Forelimb muscle (tissue), 1 donor: ENCODE measurements around the gene NUAK2. TPM values are rescaled to one million over a fixed set of nuclear protein-coding genes. Genes with fewer than 3 reads are reported as not detected.
"Not testable (repeated sequence)": the region's sequence is repeated elsewhere in the genome, so short reads cannot be mapped to it uniquely, and the experiment has no call there.

Experiments used
- DNase-seq: peaks from one replicate; pipeline ENCODE4 v3.0.0-alpha.2; 2013; ENCODE audit warnings: low read depth
- polyA plus RNA-seq: library from polyadenylated mRNA; unstranded; fragments of 120-200 nt; gene quantifications from one replicate; pipeline ENCODE4 v1.2.1, GENCODE V29; 2013; ENCODE audit not compliant: insufficient read length

NUAK2 gene
- polyA plus RNA-seq, 1 donor, result 0.49 TPM

- no peak for DNase-seq
Observed at GRCh38 chr1:205298191-205298994, 23.2 kb downstream of the NUAK2 start.

GRCh38 chr1:205297546-205298177, 23.9 kb downstream of the NUAK2 start:
- DNase-seq, result not testable (repeated sequence)

GRCh38 chr1:205296154-205296553, 25.4 kb downstream of the NUAK2 start:
- DNase-seq, result no peak

- DNase-seq, result no peak
Observed at GRCh38 chr1:205294934-205295333, 26.6 kb downstream of the NUAK2 start.

- DNase-seq, result no peak
Observed at GRCh38 chr1:205294175-205294917, 27.2 kb downstream of the NUAK2 start.

- no peak for DNase-seq
Observed at GRCh38 chr1:205293350-205294074, 28.0 kb downstream of the NUAK2 start.

- no peak for DNase-seq
Observed at GRCh38 chr1:205291596-205291995, 29.9 kb downstream of the NUAK2 start.

- no peak for DNase-seq
Observed at GRCh38 chr1:205287767-205288559, 33.6 kb downstream of the NUAK2 start.

GRCh38 chr1:205287076-205287475, 34.5 kb downstream of the NUAK2 start:
- DNase-seq, result no peak

- DNase-seq, result no peak
Observed at GRCh38 chr1:205286335-205286950, 35.1 kb downstream of the NUAK2 start.

- no peak for DNase-seq
Observed at GRCh38 chr1:205285381-205286101, 36.0 kb downstream of the NUAK2 start.

GRCh38 chr1:205284420-205285144, 37.0 kb downstream of the NUAK2 start:
- DNase-seq, result no peak

- no peak for DNase-seq
Observed at GRCh38 chr1:205283270-205284147, 38.0 kb downstream of the NUAK2 start.

GRCh38 chr1:205280666-205281395, 40.7 kb downstream of the NUAK2 start:
- DNase-seq, result not testable (repeated sequence)

- DNase-seq, result no peak
Observed at GRCh38 chr1:205279986-205280385, 41.6 kb downstream of the NUAK2 start.

GRCh38 chr1:205276689-205277065, 44.9 kb downstream of the NUAK2 start:
- no peak for DNase-seq

- no peak for DNase-seq
Observed at GRCh38 chr1:205275916-205276688, 45.4 kb downstream of the NUAK2 start.
